COLO829 (cell line): ENCODE measurements around the gene ZNF595.
"Not testable (repeated sequence)": the region's sequence is repeated elsewhere in the genome, so short reads cannot be mapped to it uniquely, and the experiment has no call there.

ENCODE experiments used
- DNase-seq: peaks from one replicate; pipeline ENCODE4 v3.0.0; 2012; ENCODE audit warnings: low spot score

ZNF595 gene

DNA sequence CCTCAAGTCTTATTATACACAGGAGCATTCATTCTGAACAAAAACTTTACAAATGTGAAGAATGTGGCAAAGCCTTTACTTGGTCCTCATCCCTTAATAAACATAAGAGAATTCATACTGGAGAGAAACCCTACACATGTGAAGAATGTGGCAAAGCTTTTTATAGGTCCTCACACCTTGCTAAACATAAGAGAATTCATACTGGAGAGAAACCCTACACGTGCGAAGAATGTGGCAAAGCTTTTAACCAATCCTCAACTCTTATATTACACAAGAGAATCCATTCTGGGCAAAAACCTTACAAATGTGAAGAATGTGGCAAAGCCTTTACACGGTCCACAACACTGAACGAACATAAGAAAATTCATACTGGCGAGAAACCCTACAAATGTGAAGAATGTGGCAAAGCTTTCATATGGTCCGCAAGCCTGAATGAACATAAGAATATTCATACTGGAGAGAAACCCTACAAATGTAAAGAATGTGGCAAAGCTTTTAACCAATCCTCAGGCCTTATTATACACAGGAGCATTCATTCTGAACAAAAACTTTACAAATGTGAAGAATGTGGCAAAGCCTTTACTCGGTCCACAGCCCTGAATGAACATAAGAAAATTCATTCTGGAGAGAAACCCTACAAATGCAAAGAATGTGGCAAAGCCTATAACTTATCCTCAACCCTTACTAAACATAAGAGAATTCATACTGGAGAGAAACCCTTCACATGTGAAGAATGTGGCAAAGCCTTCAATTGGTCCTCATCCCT is 33.6 kb downstream of the ZNF595 start:
- not testable (repeated sequence) for DNase-seq

DNA sequence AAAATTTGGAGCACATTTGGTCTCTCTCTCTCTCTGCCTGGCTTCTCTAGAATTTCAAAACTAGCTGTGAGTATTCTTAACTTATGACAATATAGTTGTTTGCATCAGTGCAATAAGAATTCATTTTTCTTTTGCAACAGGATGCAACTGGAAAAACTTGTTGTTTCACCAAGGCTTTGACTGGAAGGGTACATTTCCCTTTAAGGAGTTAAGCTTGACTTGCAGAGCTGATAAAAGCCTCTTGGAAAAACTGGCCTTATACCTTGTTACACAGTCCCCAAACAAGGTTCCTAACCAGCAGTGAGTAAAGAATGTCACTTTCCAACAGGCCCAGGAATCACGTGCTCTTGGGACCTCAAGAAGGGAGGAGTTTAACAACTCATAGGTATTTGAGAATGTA is 45.3 kb downstream of the ZNF595 start:
- no peak for DNase-seq

DNA sequence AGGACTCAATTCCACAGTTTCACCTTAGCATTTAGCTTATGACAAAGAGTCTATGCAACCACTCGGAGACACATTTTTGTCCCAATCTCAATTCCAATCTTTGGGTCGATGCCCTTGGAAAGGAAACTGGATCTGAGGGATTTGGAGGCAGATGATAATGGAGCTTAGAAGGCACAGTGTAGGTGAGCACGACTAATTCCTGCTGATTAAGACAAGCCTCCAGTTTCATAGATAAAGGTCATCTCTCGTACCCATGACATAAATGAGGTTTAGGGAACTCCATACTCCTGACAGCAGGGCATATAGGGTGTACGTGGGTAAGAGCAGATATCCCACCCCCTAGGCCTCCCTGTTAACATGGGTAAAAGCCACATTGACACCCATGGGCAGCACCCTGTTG is 46.7 kb downstream of the ZNF595 start:
- no peak for DNase-seq

DNA sequence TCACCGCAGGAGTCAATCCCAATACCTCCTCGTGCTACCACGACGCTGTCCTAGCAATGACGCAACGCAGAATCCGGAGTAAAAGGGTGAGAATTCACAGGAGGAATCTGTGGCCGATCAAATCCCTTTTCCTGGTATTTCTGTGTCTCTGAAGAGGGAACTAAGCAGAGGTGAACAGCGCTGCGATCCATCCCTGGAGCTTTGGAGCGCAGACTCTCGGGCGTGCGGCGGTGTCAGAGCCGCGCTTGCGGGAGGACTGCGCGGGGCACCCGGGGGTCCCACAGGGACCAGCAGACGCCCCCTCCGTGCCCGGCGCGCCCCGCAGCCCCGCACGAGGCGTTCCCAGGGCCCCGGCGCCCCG is 53.9 kb downstream of the ZNF595 start:
- no peak for DNase-seq

DNA sequence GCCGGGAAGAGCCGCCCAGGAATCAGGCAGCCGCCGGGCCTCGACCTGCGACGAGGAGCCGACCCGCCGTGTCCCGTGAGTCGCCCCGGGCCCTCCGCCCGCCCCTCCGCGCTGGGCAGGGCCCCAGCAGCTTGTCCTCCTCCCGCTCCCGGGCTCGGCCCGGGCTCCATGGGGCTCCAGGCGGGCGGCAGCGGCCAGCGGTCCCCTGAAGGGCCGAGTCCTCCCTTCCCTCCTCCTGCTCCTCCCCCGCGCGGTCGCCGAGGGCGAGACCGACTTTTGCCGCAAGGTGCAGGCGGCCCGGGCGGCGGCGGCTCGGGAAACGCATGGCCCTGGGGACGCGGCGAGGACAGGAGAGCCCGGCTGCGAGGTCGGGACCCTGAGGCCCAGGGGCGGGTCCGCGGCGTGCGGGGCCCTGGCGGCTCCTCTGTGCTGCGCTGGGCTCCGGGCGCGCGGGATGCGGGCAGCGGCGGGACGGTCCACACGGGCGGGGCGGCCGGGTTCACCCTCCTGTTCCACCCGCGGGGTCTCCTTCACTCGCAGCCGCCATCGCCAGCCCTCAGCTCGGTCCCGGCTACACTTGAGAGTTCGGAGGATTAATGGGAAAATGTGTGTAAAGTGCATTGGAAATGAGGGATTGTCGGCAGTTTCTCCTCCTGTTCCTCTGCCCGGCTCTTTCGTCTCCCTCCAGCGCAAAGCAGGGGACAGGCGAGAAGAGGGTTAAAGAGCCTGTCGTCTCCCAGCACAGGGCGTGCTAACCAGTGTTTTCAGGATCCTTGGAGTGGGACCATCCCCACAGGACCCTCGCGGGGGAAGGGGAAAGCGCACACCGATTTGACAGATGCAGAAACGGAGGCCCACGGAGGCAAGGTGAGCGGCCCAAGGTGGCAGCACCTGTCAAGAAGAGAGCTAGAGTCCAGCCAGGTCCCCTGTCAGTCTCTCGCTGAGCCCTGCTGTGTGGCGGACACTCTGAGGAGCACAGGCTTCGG is 54.6 kb downstream of the ZNF595 start:
- DNase-seq: no peak

DNA sequence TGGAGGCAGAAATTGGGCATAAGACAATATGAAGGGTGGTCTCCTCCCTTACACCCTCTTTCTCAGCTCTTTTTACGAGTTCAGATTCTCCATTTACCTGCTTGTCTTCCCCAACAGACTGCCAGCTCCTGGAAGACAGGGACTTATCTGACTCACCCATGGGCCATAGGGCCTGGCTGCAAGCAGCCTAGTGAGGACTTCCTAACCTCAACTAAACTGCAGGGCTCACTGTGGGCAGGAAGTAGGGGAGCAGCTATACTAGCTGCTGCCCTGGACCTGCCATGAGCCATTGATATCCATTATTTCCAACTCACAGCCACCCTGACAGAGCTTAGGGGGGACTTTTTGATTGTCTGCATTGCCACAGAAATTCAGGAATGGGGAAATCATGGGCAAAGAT is 59.6 kb downstream of the ZNF595 start:
- no peak for DNase-seq

DNA sequence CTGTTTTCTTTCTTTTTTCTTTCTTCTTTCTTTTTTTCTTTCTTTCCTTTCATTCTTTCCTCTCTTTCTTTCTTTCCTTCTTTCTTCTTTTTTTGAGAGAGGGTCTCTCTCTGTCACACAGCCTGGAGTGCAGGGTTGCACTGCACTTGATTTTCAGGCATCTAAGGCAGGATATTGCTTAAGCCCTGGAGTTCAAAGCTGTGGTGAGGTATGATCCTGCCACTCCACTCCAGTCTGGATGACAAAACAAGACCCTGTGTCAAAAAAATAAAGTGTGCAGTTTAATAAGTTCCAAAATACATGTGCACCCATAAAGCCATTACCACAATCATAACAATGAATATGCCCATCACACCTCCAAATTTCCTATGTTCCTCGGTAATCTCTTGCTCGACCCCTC is 60.6 kb downstream of the ZNF595 start:
- DNase-seq: no peak

DNA sequence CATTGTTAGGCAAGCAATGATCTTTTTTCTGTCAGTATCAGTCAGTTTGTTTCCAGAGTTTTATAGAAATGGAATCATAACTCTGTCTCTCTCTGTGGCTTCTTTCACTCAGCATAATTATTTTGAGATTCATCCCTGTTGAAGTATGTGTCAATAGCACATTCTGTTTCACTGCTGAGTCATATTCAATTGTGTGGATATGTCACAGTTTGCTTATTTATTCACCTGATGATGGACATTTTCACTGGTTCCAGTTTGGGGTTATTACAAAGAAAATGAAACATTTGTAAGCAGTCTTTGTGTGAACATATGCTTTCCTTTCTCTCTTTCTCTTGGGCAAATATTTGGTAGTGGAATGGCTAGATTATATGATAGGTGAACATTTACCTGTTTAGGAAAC is 61.0 kb downstream of the ZNF595 start:
- no peak for DNase-seq

DNA sequence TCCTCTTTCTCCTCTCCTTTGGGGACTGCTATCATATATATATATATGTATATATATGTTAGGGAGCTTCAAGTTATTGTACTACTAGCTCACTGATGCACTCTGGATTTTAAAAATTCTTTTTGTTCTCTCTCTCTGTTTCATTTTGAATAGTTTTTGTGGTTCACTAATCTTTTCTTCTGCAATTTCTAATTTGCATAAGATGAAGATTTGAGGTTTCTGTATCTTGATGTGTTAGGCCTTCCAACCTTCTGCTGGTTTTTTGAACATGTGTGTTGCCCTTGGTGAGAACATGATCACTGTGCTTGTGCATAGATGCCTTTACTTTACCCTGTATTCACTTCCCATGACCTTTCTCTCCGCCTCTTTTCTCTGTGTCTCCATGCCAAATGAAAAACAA is 63.4 kb downstream of the ZNF595 start:
- no peak for DNase-seq

DNA sequence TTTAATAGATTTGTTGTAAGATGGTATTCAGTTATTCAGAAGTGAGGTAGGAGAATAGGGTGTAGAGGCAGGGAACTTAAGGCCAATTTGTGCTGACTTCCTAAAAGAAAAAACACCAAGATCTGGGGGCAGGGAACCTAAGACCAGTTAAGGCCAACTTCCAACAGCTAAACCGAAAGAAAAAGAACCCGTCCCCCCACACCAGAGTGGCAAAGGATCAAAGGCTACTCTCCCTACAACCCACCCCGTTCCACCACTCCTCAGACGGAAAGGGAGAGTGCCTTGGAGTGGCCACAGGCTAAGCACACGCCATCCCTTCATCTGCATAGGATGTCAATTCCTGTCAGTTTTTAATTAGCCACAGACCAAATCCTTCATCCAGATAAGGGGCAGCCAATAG is 67.5 kb downstream of the ZNF595 start:
- no peak for DNase-seq

DNA sequence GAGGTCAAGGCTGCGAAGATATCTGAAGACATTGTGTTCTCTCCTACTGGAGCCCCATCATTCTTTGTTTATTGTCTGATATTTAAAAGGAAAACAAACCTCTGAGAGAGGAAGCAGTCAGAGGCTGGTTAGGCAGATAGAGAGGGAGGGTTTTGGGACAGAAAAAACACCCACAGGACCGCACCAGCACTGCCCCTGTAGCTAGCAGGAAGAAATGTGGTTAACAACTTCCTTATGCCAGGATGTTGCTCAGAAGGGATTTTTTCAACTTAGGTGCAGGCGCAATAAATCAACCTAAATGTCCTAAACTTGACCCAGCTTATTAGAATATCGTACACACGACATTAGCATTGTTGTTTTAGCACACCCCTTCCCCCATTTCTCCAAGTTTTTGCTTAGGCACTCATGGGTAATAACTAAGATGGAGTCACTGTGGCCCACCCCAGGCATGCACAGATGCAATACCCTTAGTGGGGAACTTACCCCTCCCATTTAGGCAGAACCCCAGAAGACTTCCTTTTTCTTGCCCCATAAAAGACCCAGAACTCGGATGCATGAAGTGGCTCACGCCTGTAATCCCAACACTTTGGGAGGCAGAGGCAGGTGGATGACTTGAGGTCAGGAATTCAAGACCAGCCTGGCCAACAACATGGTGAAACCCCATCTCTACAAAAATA is 68.4 kb downstream of the ZNF595 start:
- DNase-seq: no peak

DNA sequence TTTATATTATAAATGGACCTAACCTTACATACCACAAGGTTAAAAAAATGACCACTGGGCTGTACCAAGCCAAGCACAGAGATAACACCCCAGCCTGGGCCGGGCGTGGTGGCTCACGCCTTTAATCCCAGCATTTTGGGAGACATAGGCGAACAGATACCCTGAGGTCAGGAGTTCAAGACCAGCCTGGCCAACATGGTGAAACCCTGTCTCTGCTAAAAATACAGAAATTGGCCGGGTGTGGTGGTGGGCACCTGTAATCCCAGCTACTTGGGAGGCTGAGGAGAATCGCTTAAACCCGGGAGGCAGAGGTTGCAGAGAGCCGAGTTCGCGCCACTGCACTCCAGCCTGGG is 70.8 kb downstream of the ZNF595 start:
- DNase-seq: not testable (repeated sequence)

DNA sequence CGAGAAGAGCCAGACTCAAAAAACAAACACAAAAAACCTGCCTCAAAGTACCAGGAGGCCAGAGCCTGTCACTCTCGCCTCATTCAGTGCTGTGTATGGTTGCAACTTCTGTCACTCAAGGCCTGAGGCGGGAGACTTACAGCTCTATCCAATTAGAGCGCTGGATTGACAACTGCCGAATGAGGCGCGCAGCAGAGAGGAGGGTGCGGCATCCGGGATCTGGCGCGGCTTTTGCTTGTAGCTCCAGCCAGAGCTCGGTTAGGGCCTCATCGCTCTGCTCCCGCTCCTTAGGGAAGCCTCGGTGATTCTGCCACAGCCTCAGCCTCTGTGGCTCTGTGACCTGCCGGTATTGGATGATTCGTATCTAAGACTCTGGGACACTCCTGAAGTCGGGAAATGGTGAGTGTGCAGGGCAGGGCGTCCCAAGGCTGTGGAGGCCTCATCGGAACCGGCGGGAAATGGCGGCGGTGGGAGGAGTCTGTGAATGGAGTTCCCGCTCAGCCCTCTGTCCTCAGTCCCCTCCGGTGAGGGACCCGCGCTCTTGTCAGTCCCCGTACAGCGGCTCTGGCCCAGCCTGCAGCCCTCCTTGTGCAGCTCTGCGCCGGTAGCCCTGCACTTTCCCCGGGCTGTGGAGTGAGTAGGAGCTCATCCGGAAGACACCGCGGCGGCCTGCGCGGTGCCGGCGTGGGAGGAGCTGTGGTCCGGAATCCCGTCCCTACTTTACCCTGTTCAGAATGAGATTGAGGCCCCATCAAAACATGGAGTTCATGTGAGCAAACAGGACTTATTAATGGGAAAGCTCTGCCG is 71.4 kb downstream of the ZNF595 start, which contains the start of gene ZNF718:
ZNF718 (plus strand) TSS at position 227 of the 807 bp plus-strand sequence; CDS start at position 397, 170 bp downstream.
- DNase-seq: peak; percentile 65

DNA sequence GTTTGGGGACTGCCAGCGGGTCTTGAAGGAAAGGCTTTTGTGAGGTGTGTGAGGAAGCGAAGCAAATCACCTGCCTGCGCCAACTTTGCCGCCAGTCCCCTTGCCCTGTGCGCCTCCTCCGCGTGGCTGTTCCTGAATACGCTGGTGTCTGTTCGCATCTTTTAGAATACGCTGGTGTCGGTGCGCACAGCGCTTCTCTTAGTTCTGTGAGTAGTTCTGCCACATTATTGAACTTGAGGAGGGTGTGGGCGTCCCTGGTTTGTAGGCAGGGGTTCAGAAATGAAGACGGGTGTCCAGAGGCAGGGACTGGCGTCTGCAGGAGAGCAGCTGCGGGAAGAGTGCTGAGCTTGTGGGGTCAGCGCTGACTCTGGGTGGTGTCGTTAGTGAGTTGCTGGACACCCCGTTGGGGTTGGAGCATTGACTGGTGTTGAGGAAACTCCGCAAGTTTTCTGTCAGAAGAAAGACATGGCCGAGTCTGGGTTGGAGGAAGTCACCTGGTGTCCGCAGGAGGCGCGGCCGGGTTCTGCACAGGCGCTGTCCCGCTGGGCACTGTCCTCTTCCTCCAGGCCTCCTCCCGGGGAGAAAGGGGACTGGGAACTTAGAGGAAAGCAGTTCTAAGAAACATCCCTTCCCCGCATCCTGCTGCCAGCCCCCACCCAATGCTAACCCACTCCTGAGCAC is 72.1 kb downstream of the ZNF595 start:
- no peak for DNase-seq

DNA sequence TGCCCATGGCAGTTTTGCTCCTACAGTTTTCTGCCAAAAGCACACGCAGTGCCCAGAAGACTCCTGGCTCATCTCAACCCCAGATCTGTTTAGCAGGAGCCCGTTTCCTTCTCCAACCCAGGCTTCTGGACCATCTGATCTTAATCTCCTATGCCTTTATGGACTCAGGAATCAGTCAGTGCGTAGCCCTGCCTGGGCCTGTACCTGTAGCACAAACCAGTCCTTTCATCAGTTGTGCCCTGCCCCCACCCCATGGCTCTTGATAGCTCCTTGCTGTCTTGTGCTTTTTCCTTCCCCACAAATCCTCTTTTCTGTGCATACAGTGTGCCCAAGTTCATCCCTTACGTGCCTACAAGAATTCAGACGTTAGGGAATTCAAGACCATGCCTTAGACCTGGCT is 72.7 kb downstream of the ZNF595 start:
- no peak for DNase-seq

DNA sequence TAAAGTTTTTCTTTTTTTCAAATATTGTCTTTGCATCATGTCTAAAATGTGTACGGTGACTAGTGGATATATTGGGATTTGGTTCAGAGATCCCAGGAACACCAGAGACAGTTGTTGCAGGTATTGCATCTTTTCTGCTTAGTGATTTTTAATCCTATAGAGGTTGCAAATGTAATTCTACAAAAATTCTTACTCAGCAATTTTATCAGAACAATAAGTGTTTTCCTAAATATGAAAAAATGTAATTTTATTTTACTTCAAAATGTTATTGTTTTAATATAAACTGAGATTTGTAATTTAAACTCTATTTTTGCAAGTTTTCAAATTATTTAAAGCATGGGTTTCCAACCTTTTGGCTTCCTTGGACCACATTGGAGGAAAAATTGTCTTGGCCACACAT is 79.4 kb downstream of the ZNF595 start:
- DNase-seq: no peak
